CD4-positive, alpha-beta T cell (primary cell): ENCODE measurements around the gene TMBIM1. TPM values are rescaled to one million over a fixed set of nuclear protein-coding genes. Genes with fewer than 3 reads are reported as not detected.
A peak's percentile ranks its signal among the peaks of the same experiment; 100 is the strongest.

Experiments
- ATAC-seq: fragments of 200-7000 bp; cut with Tn5 transposase; one replicate; pipeline ENCODE4 v1.10.0; 2022; ENCODE audit warnings: mild to moderate bottlenecking; ENCODE audit not compliant: poor library complexity
- CTCF ChIA-PET: fragments of 350-600 bp; sonication (Branson Sonifier 250); formaldehyde crosslinking; loops from one replicate; lab custom pipeline; 2021; ENCODE audit warnings: antibody characterized with exemption, inconsistent platforms; lab: Charles Lee
- POLR2A ChIA-PET: fragments of 350-600 bp; sonication (Branson Sonifier 250); formaldehyde crosslinking; loops from one replicate; lab custom pipeline; 2021; ENCODE audit warnings: antibody characterized with exemption, inconsistent platforms; lab: Charles Lee
- DNase-seq, 14 experiments: peaks; one replicate each; pipeline ENCODE4 v3.0.0-alpha.2; 2013 to 2020; ENCODE audit warnings: mixed read lengths in 2 of 14
- H3K27ac ChIP-seq, 2 donors: one replicate each; pipeline versions ENCODE4 v1.5.1 to v1.7.0; 2013; ENCODE audit warnings: low read length in 2 of 2, low read depth in 1 of 2, mild to moderate bottlenecking in 1 of 2
- H3K27me3 ChIP-seq, 2 experiments: 1 replicate in 1 of 2; 2 replicates in 1 of 2; pipeline versions ENCODE4 v1.6.1 to v1.7.0; 2013; ENCODE audit warnings: low read length in 2 of 2, control low read depth in 1 of 2, mild to moderate bottlenecking in 1 of 2, moderate library complexity in 1 of 2; ENCODE audit not compliant: insufficient read depth in 2 of 2, control insufficient read depth in 1 of 2
- H3K36me3 ChIP-seq: one replicate; pipeline ENCODE4 v1.6.1; 2013; ENCODE audit warnings: low read length, control low read depth; ENCODE audit not compliant: insufficient read depth
- H3K4me1 ChIP-seq: one replicate; pipeline ENCODE4 v1.6.1; 2013; ENCODE audit warnings: low read length, control low read depth; ENCODE audit not compliant: insufficient read depth
- H3K4me3 ChIP-seq: one replicate; pipeline ENCODE4 v1.5.1; 2013; ENCODE audit warnings: mild to moderate bottlenecking, low read length, moderate library complexity
- H3K9me3 ChIP-seq, 2 experiments: 1 replicate in 1 of 2; 2 replicates in 1 of 2; pipeline versions ENCODE4 v1.6.1 to v1.7.0; 2013; ENCODE audit warnings: low read length in 2 of 2, mild to moderate bottlenecking in 2 of 2, control low read depth in 1 of 2, moderate library complexity in 1 of 2; ENCODE audit not compliant: control insufficient read depth in 1 of 2, insufficient read depth in 1 of 2
- H3K27ac Mint-ChIP-seq: one replicate; pipeline ENCODE4 v1.8.0; 2020; ENCODE audit warnings: mixed read lengths
- H3K27me3 Mint-ChIP-seq: one replicate; pipeline ENCODE4 v1.8.0; 2021; ENCODE audit warnings: mixed read lengths
- H3K36me3 Mint-ChIP-seq: one replicate; pipeline ENCODE4 v1.8.0; 2021; ENCODE audit warnings: low read depth, mixed read lengths
- H3K4me1 Mint-ChIP-seq: one replicate; pipeline ENCODE4 v1.8.0; 2021; ENCODE audit warnings: low read depth, mixed read lengths
- H3K4me3 Mint-ChIP-seq: one replicate; pipeline ENCODE4 v1.8.0; 2020; ENCODE audit warnings: mild to moderate bottlenecking, mixed read lengths
- H3K9me3 Mint-ChIP-seq: one replicate; pipeline ENCODE4 v1.8.0; 2020; ENCODE audit warnings: mixed read lengths
- intact Hi-C, 2 experiments: fragments of 100-400 bp; cut with DNase I in 1 of 2; cut with micrococcal nuclease in 1 of 2; formaldehyde crosslinking; loops; one replicate each; pipeline versions ENCODE4 v1.15.1 to v1.9.0; 2023 to 2025; cut with DNase I, micrococcal nuclease
- total RNA-seq, 174 experiments: library from RNA in 2 of 174; stranded (reverse) in 2 of 174; gene quantifications; one replicate each; pipeline ENCODE4 v1.2.3 and lab custom pipeline; 2021 to 2026
- TF ChIP-seq, protein P1 (sequence below): fragments of 200-600 bp; IDR thresholded peaks from one replicate; pipeline ENCODE4 v1.8.0; 2022; ENCODE audit warnings: antibody characterized with exemption, mild to moderate bottlenecking

Gene TMBIM1
- total RNA-seq, 2 experiments from 2014 or later = 99.2 to 102 TPM

DNA sequence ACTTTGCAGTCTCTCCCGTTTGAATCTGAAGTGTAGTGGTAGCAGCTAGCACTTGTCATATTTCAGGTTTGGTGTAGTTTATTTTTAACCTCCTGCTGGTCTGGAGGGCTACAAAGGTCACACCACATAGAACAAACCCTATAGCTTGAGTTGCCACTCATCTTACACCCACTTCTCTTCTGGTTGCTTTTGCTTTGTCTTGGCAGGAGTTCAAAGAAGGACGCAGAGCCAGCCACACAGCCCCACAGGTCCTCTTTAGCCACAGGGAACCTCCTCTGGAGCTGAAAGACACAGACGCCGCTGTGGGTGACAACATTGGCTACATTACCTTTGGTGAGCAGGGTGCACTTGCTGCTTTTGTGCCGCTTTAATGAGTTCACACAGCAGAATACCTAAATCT lies 47.1 kb downstream of the TMBIM1 start:
- ChIA-PET CTCF (no interaction called here), POLR2A (interaction anchor here (0.6 to 1.3 kb wide), 3 partner anchors 20 to 44 kb away, joined by 3 read pairs; no protein-coding TSS in a partner anchor)
- no peaks in the 10 kb centered on the region for H3K27me3 Mint-ChIP-seq
- ATAC-seq (no peak), DNase-seq (no peak)
- Histone ChIP-seq H3K9me3 (no peaks in the 10 kb centered on the region), H3K27me3 (no peaks in the 10 kb centered on the region), H3K27ac (no peak overlapping the region), H3K4me1 (peaks cover 2% of the 10 kb centered on the region), H3K36me3 (peaks cover 98% of the 10 kb centered on the region), H3K4me3 (no peak overlapping the region)
- peak overlapping the region; percentile 61 for H3K27ac Mint-ChIP-seq
- intact Hi-C loops = no loop called here
- H3K4me1 Mint-ChIP-seq = peaks cover 24% of the 10 kb centered on the region
- TF ChIP-seq, protein P1, sequence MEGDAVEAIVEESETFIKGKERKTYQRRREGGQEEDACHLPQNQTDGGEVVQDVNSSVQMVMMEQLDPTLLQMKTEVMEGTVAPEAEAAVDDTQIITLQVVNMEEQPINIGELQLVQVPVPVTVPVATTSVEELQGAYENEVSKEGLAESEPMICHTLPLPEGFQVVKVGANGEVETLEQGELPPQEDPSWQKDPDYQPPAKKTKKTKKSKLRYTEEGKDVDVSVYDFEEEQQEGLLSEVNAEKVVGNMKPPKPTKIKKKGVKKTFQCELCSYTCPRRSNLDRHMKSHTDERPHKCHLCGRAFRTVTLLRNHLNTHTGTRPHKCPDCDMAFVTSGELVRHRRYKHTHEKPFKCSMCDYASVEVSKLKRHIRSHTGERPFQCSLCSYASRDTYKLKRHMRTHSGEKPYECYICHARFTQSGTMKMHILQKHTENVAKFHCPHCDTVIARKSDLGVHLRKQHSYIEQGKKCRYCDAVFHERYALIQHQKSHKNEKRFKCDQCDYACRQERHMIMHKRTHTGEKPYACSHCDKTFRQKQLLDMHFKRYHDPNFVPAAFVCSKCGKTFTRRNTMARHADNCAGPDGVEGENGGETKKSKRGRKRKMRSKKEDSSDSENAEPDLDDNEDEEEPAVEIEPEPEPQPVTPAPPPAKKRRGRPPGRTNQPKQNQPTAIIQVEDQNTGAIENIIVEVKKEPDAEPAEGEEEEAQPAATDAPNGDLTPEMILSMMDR = no peak
- no peak overlapping the region for H3K4me3 Mint-ChIP-seq
- no peaks in the 10 kb centered on the region for H3K9me3 Mint-ChIP-seq
- H3K36me3 Mint-ChIP-seq = peaks cover 98% of the 10 kb centered on the region

DNA sequence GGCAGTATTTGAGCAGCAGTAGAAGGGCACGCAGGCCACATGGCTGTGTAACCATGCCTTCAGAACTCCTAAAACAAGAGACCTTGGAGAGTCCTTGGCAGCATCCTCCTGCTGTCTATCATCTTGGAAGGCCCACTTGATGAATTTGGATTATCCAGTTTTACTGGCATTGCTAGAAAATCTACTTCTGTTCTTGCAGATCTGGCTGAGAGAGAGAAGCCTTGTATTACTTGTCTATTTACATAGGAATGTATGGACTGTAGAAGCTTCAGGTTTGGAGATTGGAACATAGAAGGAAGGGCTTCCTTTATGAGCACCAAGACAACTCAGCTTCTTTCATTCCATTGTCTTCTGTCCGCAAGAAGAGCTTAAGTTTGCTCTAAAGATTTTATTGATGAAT lies 47.6 kb downstream of the TMBIM1 start:
- intact Hi-C loops = no loop called here
- peaks cover 2% of the 10 kb centered on the region for H3K4me1 ChIP-seq
- POLR2A ChIA-PET = interaction anchor here (0.6 to 1.3 kb wide), 3 partner anchors 19 to 45 kb away, joined by 3 read pairs; no protein-coding TSS in a partner anchor

DNA sequence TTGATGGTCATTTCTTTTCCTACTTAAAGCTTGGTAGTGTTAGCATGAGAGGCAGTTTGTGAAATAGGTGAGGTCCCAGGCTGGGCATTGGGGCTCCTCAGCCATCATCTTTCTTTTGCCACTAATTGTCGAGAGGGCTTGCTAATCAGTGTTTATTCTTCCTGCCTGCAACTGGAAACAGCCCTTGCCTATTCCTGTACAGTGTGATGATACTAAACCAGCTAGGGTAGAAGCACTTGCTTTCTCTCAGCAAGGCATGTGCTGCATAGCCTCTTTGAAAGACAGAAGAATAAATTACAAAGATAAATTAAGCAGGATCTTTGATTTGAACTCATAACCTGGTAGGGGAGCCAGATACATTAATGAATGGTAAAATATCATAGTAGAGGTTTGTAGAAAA lies 48.1 kb downstream of the TMBIM1 start:
- Mint-ChIP-seq H3K27ac (peak overlapping the region; percentile 61), H3K4me1 (peaks cover 24% of the 10 kb centered on the region), H3K36me3 (peaks cover 98% of the 10 kb centered on the region), H3K9me3 (no peaks in the 10 kb centered on the region), H3K27me3 (no peaks in the 10 kb centered on the region), H3K4me3 (no peak overlapping the region)
- ATAC-seq (no peak), DNase-seq (no peak)
- Histone ChIP-seq H3K9me3 (no peaks in the 10 kb centered on the region), H3K27ac (peak overlapping the region in 1 of 2 donors; percentile 18), H3K36me3 (peaks cover 97% of the 10 kb centered on the region), H3K4me1 (peaks cover 2% of the 10 kb centered on the region), H3K4me3 (no peak overlapping the region), H3K27me3 (no peaks in the 10 kb centered on the region)
- ChIA-PET POLR2A (no interaction called here), CTCF (interaction anchor here (1.1 kb wide), 1 partner anchor 13 kb away, joined by 4 read pairs; no protein-coding TSS in a partner anchor)
- intact Hi-C loops = no loop called here
- TF ChIP-seq, protein P1 = no peak

More for the DNA sequence above, 47.6 kb downstream of the TMBIM1 start:
- H3K4me1 Mint-ChIP-seq = peaks cover 24% of the 10 kb centered on the region
- peak overlapping the region; percentile 61 for H3K27ac Mint-ChIP-seq
- DNase-seq = no peak
- ATAC-seq = no peak
- H3K4me3 ChIP-seq = no peak overlapping the region
- TF ChIP-seq, protein P1 = no peak
- H3K27me3 ChIP-seq = no peaks in the 10 kb centered on the region
- peaks cover 97% of the 10 kb centered on the region for H3K36me3 ChIP-seq
- H3K4me3 Mint-ChIP-seq = no peak overlapping the region
- H3K9me3 Mint-ChIP-seq = no peaks in the 10 kb centered on the region
- H3K27ac ChIP-seq = peak overlapping the region in 1 of 2 donors; percentile 18
- H3K36me3 Mint-ChIP-seq = peaks cover 98% of the 10 kb centered on the region
- H3K27me3 Mint-ChIP-seq = no peaks in the 10 kb centered on the region
- CTCF ChIA-PET = interaction anchor here (1.1 kb wide), 1 partner anchor 13 kb away, joined by 4 read pairs; no protein-coding TSS in a partner anchor
- no peaks in the 10 kb centered on the region for H3K9me3 ChIP-seq
